GM12801 (cell line): ENCODE data around the gene PLA2G4E.

Source experiments
- CTCF ChIP-seq: IDR thresholded peaks from one replicate; pipeline ENCODE4 v1.5.1; 2011; ENCODE audit warnings: control low read depth; ENCODE audit not compliant: insufficient read length; ENCODE audit errors: extremely low read depth

Gene PLA2G4E

GRCh38 chr15:42020713-42021273 is at the start of gene PLA2G4E:
Gene PLA2G4E (minus strand): TSS chr15:42021042. CDS start chr15:42021030, 12 bp downstream.
- no peak for TF ChIP-seq CTCF

- TF ChIP-seq CTCF: no peak
These were observed 49.6 kb upstream of the PLA2G4E start for GRCh38 chr15:42070279-42070975.

GRCh38 chr15:42069496-42070278 is 48.8 kb upstream of the PLA2G4E start:
- no peak for TF ChIP-seq CTCF

GRCh38 chr15:42069025-42069424 is 48.2 kb upstream of the PLA2G4E start:
- no peak for TF ChIP-seq CTCF

GRCh38 chr15:42068601-42069000 is 47.8 kb upstream of the PLA2G4E start:
- no peak for TF ChIP-seq CTCF

GRCh38 chr15:42066764-42067415 is 46.0 kb upstream of the PLA2G4E start:
- TF ChIP-seq CTCF: no peak

- TF ChIP-seq CTCF: no peak
These were observed 44.6 kb upstream of the PLA2G4E start for GRCh38 chr15:42065468-42065867.
